GM18498 (cell line): ENCODE results near the gene POU2F2.
"Not testable (repeated sequence)": the region's sequence is repeated elsewhere in the genome, so short reads cannot be mapped to it uniquely, and the experiment has no call there.

Experiments
- ATAC-seq: cut with Tn5 transposase; IDR thresholded peaks from one replicate; pipeline ENCODE4 v1.9.1; 2021; ENCODE audit warnings: mild to moderate bottlenecking, moderate library complexity; ENCODE audit not compliant: unreplicated experiment

POU2F2 gene

DNA sequence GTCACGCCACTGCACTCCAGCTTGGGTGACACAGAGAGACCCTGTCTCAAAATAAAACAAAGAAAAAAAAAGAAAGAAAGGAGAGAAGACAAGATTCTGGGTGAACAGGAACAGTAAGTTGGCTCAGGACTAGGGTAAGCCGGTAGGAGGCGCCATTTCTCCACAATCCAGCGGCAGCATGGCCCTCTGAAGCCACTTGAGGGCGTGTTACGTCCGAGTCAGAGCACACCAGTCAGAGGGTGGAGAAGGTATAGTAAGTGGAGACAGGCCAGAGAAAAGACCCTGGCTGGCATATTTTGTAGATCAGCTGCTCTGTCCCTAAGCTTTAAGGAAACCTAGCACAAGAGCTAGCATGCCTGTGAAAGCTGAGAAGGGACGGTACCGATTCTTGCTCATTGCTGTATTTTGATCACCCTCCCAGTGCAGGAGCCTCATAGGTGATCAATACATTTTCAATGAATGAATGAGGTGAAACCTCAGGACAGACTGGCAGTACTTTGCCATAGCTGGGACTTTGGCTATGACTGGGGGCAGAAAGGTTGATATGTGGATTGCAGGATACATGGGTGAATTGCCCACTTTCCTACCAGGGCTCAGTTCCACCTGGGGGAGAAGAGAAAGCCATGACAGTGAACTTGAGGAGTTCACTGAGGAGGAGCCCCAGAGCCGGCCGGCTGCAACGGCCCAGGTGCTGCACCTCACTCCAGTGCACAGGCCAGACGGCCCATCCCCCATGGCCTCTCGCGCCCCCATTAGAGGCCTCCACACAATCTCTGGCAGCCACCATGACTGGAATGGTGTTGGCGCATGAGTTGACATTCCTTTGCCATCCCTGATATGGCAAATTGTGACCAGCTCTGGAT, 23.5 kb downstream of the POU2F2 start:
- ATAC-seq: peak; percentile 76

GRCh38 chr19:42105368-42105767, 26.9 kb downstream of the POU2F2 start:
- ATAC-seq: no peak

DNA sequence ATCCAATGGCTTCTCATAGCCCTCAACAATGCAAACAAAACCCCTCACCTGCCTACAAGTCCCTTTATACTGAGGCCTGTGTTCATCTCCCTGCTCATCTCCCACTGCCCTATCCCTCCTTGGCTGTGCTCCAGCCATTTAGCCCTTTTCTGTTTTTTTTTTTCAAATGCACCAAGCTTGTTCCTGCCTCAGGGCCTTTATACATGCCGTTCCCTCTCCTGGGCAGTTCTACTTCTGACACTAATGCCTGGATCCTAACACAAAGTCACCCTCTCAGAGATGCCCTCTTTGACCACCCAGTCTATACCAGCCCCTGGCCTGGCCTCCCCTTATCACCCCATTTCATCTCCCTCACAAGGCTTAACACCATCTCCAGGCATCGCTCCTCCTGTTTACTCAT, 29.4 kb downstream of the POU2F2 start:
- ATAC-seq: no peak

DNA sequence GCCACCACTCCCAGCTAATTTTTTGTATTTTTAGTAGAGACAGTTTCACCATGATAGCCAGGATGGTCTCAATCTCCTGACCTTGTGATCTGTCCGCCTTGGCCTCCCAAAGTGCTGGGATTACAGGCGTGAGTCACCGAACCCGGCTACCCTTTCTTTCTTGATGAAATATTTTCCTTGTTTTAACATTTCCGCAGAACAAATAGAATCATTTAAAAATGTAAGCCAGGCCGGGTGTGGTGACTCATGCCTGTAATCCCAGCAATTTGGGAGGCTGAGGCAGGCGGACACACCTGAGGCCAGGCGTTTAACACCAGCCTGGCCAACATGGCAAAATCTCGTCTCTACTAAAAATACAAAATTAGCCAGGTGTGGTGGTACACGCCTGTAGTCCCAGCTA, 32.0 kb downstream of the POU2F2 start:
- ATAC-seq: not testable (repeated sequence)

GRCh38 chr19:42099336-42099925, 32.8 kb downstream of the POU2F2 start:
- ATAC-seq: no peak

DNA sequence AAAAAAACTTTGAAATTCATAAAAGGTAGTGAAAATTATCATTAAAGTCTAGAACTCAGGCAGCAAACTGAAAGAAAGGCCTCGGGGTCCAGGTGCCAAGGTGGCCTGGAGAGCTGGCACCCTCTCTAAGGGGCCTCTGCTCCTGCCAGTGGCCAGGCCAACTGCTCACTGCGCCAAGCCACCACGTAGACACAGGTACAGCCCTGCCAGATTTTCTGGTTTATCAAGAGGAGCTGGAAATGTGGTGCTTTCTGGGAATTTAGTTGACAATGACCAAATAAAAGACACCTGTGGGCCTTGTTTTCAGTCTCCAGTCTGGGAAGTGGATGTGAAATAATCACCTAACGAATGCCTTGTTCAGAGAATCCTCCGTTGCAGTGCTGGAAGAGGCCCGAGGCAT, 33.5 kb downstream of the POU2F2 start:
- no peak for ATAC-seq

DNA sequence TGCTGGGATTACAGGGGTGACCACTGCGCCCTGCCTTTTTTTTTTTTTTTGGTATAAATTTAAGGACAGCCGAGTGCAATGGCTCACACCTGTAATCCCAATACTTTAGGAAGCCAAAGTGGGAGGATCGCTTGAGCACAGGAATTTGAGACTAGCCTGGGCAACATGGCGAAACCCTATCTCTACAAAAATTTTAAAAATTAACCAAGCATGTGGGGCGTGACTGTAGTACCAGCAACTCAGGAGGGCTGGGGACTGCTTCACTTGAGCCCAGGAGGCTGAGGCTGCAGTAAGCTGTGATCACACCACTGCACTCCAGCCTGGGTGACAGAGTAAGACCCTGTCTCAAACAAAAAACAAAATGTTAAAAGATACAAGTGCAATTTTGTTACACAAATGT, 34.8 kb downstream of the POU2F2 start:
- ATAC-seq: no peak

DNA sequence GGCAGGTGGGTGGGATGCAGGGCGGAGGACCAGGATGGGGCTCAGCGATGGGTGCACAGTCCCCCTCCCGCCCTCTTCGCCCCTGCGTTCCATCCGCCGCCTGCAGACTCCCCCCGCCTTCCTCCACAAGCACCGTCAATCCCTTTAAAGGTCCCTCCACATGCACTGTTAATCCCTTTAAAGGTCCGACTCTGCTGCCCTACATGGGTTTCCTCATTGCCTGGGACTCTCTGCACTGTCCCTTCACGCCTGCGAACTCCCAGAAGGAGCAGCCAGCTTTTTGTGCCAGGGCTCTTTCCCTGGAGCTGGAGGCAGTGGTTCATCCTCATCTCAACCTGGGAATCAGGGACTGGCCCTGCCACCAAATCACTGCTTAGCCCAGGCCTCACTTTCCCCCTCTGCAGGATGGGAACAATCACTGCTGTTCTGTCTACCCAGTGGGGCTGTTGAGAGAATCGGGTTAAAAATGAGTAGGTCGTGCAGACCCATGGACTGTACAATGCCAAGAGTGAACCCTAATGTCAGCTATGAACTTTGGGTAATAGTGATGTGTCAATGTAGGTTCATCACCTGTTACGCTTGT, 35.9 kb downstream of the POU2F2 start:
- ATAC-seq: no peak

DNA sequence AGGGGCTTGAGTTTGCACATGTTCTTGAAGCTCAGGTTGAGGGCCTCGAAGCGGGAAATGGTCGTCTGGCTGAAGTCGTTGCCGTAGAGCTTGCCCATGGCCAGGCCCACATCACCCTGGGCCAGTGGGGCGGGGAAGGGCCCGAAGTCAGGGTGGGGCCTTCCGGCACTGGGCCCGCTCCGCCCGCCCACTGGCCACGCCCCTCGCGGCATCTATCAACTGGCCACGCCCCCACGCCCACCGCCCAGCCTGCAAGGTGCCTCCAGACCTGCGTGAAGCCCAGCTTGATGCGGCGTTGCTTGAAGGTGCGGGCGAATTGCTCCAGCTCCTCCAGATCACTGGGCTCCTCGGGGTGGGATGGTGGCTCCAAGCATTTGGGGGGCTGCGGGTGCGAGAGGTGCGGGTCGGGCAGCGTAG, 36.4 kb downstream of the POU2F2 start:
- no peak for ATAC-seq

DNA sequence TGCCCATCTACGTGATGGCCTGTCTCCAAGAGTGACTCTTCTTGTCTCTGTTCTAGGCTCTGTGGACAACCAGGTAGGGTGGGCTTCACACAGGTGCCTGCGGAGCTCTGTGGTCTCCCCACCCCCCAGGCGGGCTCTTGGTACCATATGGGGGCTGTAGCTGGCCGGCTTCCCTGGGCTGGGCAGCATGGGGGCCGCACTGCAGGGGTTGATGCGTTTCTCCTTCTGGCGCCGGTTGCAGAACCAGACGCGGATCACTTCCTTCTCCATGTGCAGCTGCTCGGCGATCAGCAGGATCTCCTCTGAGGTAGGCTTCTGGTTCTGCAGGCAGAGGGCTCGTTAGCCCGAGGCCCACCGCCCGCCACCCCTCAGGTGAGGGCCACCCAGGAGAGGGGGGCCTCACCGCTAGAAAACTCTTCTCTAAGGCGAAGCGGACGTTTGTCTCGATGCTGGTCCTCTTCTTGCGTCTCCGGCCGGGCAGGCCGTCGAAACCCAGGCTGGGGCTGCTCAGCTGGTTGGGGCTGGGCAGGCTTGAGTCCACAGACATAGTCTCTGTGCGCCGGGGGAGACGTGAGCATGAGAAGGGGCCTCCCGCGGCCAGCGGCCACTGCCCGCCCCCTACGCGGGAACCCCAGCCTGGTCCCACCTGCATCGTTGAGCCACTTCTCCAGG, 37.0 kb downstream of the POU2F2 start:
- ATAC-seq: no peak

GRCh38 chr19:42093926-42094325, 38.3 kb downstream of the POU2F2 start:
- ATAC-seq: no peak

DNA sequence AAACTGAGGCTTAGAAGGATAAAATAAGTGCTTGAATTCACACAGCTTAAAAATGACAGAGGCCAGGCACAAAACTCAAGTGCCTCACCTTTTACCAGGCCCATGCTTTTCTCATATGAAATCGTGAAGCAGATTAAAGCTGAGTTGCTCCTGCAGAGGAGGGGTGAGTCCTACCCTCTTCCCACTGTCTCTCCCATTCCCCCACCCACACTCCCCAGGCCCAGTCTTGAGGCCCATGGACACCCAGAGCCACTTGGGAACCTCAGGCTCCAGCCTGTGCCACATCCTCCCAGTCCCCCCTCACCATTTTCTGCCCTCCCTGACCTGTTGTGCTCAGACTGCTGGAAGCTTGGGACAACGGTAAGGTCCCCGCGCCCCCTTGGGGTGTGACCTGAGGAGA, 38.7 kb downstream of the POU2F2 start:
- ATAC-seq: no peak

- no peak for ATAC-seq
These were observed 39.9 kb downstream of the POU2F2 start for GRCh38 chr19:42092350-42092749.

DNA sequence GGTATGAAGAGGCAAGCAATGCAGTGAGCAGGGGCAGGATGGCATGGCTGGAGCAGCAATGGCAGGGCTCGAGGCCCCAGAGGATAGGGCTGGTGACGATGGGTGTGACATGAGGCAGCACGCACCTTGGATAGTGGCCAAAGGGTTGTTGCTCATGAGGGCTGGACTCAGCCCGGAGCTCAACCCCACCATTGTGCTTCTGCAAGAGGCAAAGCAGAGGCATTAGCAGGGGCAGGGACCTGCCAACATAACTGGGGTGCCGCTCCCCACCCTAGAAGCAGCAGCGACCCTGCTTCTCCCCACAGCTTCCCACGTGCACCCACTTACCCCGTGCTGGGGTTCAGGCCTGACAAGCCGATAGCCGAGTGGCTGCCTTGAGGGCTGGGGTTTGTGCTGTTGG, 40.5 kb downstream of the POU2F2 start:
- no peak for ATAC-seq

- no peak for ATAC-seq
These were observed 40.9 kb downstream of the POU2F2 start for GRCh38 chr19:42091300-42091699.

- ATAC-seq: no peak
These were observed 41.6 kb downstream of the POU2F2 start for GRCh38 chr19:42090672-42091071.

GRCh38 chr19:42089772-42090171, 42.5 kb downstream of the POU2F2 start:
- no peak for ATAC-seq

DNA sequence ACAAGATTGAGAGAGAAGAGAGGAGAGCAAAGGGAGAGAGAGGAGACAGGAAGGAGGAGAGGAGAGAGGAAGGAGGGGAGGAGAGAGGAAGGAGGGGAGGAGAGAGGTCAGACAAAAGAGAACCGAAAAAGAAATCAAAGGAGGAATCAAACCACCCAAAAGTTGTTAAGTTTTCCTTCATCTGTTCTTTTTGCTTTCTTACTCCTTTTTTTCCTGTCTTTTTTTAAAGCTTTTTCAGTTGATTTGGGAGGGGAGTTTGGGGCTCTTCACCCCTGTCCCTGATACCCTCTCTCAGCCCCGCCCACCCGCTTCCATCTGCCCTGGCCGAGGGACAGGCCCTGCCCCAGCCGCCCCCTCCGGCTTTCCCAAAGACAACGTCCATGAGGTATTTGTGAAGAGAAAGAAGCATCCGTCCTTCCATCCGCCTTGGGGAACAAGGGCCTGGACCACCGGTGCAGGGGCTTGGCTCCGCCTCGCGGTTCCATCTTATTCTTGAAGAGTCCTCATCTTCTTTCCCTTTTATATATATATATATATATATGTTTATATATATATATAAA, 43.0 kb downstream of the POU2F2 start:
- ATAC-seq: no peak

DNA sequence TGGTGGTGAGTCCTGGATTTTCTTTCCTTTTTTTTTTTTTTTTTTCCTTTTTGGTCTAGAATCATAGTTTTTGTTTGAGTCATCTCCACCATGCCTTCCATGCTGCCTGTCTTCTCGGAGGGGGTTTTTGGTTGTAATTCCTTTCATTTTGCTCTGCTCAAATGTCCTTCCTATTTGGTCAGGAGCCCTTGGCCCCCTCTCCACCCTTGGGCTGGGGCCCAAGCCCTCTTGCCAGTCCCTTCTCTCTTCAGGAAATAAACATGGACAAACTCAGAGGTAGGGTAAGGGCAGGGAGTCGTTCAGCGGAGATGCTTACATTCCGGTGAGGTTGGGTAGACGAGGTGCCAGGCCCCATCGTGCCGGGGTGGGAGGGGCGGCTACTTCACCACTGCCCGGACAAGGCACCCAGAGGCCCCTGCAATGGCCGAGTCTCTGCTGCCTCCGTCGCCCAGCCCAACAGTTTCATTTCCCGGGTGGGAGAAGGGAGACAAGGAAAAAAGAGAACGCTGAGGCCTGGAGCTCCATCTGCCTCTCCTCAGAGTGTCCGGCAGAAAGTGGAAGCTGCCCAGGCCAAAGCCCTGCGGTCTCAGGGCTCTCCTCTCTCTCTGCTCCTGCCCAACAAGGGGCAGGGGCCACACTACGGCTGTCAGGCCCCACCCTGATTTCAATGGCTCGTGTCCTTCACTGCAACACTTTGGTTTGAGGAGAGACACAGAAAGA, 43.6 kb downstream of the POU2F2 start:
- no peak for ATAC-seq

DNA sequence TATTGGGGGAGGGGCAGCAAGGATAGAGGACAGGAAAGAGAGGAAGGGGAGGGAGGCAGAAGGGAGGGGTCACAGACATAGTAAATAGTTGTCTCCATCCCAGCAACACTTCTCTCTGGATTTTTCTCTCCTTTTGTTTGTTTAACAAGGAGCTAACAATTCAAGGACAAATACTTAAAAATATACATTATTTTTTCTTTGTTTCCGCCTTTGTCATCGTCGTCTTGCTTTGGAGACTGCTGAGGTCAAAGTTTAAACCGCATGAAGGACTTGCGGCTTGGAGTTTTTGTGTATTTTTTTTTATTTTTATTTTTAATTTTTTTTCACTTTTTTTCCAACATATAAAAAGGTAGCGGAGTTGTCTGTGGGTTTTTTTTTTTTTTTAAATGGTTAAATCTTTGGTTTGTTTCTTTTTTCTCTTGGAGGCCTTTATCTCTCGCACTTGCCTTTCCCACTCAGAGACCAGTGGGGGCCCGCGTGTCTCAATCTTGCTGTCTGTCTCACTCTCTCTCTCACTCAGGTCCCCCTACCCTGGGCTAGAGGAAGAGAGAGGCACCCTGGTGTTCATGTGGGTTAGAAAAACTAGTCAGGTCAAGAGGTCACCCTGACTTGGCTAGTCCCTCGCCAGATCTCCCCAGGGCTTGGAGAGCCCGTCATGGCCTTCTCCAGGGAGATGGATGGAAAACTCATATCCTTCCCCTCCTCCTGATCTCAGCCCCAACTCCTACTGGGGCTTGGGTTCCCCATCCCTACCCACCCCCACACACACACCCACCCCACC, 45.3 kb downstream of the POU2F2 start:
- no peak for ATAC-seq
